ENCODE data around the gene ZNF691.

ZNF691 gene

GRCh38 chr1:42841440-42842147, 4.8 kb upstream of the ZNF691 start:
- TF ChIP-seq CTCF (IDR thresholded peaks at IDR 0.05; ENCODE audit: insufficient read depth, low read length, poor library complexity, severe bottlenecking), result no peak
- no peaks in the 10 kb centered on the region for H3K36me3 ChIP-seq (ENCODE audit: control insufficient read depth, insufficient read depth, low read length)
- DNase-seq (ENCODE audit: extremely low read depth, insufficient read length), result no peak
- no peak overlapping the region for H3K4me3 ChIP-seq (replicated peaks; ENCODE audit: low read depth, low read length)
- no peaks in the 10 kb centered on the region for H3K27me3 ChIP-seq (replicated peaks; ENCODE audit: control insufficient read depth, insufficient read depth, low read length)

- Histone ChIP-seq H3K36me3 (ENCODE audit: control insufficient read depth, insufficient read depth, low read length) (no peaks in the 10 kb centered on the region; the same call in none of the 2 replicates), H3K27me3 (replicated peaks; ENCODE audit: control insufficient read depth, insufficient read depth, low read length) (no peaks in the 10 kb centered on the region), H3K4me3 (replicated peaks; ENCODE audit: low read depth, low read length) (no peak overlapping the region)
- TF ChIP-seq CTCF (IDR thresholded peaks at IDR 0.05; ENCODE audit: insufficient read depth, low read length, poor library complexity, severe bottlenecking), result no peak
- DNase-seq (ENCODE audit: extremely low read depth, insufficient read length), result no peak
These were observed 1.7 kb upstream of the ZNF691 start for GRCh38 chr1:42844592-42845140.

- H3K27me3 ChIP-seq (replicated peaks; ENCODE audit: control insufficient read depth, insufficient read depth, low read length), result no peaks in the 10 kb centered on the region
- no peak for DNase-seq (ENCODE audit: extremely low read depth, insufficient read length)
- H3K36me3 ChIP-seq (ENCODE audit: control insufficient read depth, insufficient read depth, low read length), result no peaks in the 10 kb centered on the region; the same call in none of the 2 replicates
- no peak for TF ChIP-seq CTCF (IDR thresholded peaks at IDR 0.05; ENCODE audit: insufficient read depth, low read length, poor library complexity, severe bottlenecking)
- H3K4me3 ChIP-seq (replicated peaks; ENCODE audit: low read depth, low read length), result no peak overlapping the region
These were observed 1.2 kb upstream of the ZNF691 start for GRCh38 chr1:42845193-42845592.

- TF ChIP-seq CTCF (IDR thresholded peaks at IDR 0.05; ENCODE audit: insufficient read depth, low read length, poor library complexity, severe bottlenecking), result no peak
These were observed 552 bp upstream of the ZNF691 start for GRCh38 chr1:42845866-42846256.

GRCh38 chr1:42847111-42847595, 740 bp downstream of the ZNF691 start:
- no peak for TF ChIP-seq CTCF (IDR thresholded peaks at IDR 0.05; ENCODE audit: insufficient read depth, low read length, poor library complexity, severe bottlenecking)
- no peak for DNase-seq (ENCODE audit: extremely low read depth, insufficient read length)
- no peaks in the 10 kb centered on the region for H3K27me3 ChIP-seq (replicated peaks; ENCODE audit: control insufficient read depth, insufficient read depth, low read length)
- peak overlapping the region; percentile 92 for H3K4me3 ChIP-seq (replicated peaks; ENCODE audit: low read depth, low read length)
- peaks cover 9% of the 10 kb centered on the region for H3K36me3 ChIP-seq (ENCODE audit: control insufficient read depth, insufficient read depth, low read length)

More at GRCh38 chr1:42845866-42846256, 552 bp upstream of the ZNF691 start:
- DNase-seq (ENCODE audit: extremely low read depth, insufficient read length), result no peak
- H3K36me3 ChIP-seq (ENCODE audit: control insufficient read depth, insufficient read depth, low read length), result peaks cover 2% of the 10 kb centered on the region
- H3K27me3 ChIP-seq (replicated peaks; ENCODE audit: control insufficient read depth, insufficient read depth, low read length), result no peaks in the 10 kb centered on the region
- peak overlapping the region; percentile 79 for H3K4me3 ChIP-seq (replicated peaks; ENCODE audit: low read depth, low read length)

Data from GM06990 (cell line).